Duodenal mucosa (tissue), 2 donors: ENCODE results near the gene ORC4.
"Not testable (repeated sequence)": the region's sequence is repeated elsewhere in the genome, so short reads cannot be mapped to it uniquely, and the experiment has no call there.

ENCODE experiments used
- H3K27ac ChIP-seq: one replicate; pipeline ENCODE4 v1.7.0; 2013; ENCODE audit warnings: low read depth, low read length
- H3K27me3 ChIP-seq, 2 donors: one replicate each; pipeline ENCODE4 v1.7.0; 2013; ENCODE audit warnings: low read length in 2 of 2, control low read depth in 1 of 2; ENCODE audit not compliant: insufficient read depth in 2 of 2, control insufficient read depth in 1 of 2
- H3K36me3 ChIP-seq, 2 donors: one replicate each; pipeline ENCODE4 v1.7.0; 2013; ENCODE audit warnings: low read length in 2 of 2, control low read depth in 1 of 2; ENCODE audit not compliant: insufficient read depth in 2 of 2, control insufficient read depth in 1 of 2
- H3K4me1 ChIP-seq, 2 donors: one replicate each; pipeline ENCODE4 v1.7.0; 2013; ENCODE audit warnings: low read length in 2 of 2, control low read depth in 1 of 2; ENCODE audit not compliant: insufficient read depth in 2 of 2, control insufficient read depth in 1 of 2
- H3K4me3 ChIP-seq, 2 donors: one replicate each; pipeline ENCODE4 v1.7.0; 2013; ENCODE audit warnings: low read length in 2 of 2, low read depth in 1 of 2
- H3K9ac ChIP-seq, 2 donors: one replicate each; pipeline ENCODE4 v1.7.0; 2013; ENCODE audit warnings: low read length in 2 of 2, low read depth in 1 of 2
- H3K9me3 ChIP-seq, 2 donors: one replicate each; pipeline ENCODE4 v1.7.0; 2013; ENCODE audit warnings: low read length in 2 of 2, control low read depth in 1 of 2; ENCODE audit not compliant: control insufficient read depth in 1 of 2

The ORC4 gene

DNA sequence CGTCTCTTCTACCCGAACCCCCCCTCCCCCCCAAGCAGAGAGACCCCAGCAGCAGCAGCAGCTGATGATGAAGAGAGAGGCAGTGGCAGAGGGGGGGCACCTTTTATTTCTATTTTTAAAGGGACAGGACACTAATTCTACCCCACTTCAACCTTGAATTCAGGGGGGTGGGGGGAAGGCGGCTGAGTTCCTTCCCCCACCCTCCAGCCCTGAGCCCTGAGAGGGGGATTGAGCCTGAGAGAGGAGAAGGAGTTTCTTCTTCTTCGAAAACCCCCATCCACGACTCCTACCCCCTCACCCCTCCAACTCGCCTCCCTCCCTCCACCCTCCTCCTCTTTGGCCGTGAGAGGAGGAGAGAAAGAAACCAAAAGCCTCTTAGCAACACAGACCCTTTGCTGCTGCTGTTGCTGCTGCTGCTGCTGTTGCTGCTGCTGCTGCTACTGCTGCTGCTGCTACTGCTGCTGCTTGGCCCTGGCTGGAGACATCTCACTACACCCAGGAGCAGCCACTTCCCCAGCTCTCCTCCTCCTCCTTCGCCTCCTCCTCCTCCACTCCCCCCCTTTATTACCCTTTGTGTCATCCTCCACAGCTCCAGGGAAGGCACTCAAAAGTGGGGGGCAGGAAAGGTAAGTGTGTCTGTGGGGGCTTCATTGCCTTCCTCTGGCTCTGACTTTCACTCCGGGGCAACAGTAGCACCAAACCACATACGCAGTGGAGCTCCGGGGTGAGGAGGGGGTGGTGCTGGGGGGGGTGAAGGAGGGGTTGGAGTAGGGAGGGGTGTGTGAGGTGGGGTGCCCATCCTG, 723 bp upstream of the ORC4 start, which contains the start of gene MBD5:
Gene MBD5, plus strand, starts transcription at position 33 of the 803 bp plus-strand sequence.
- Histone ChIP-seq H3K27ac (peak within 1 kb of the TSS; percentile 88), H3K9ac (peak within 1 kb of the TSS; percentile 92 to 97), H3K36me3 (no peaks in the 10 kb centered on the region), H3K9me3 (no peaks in the 10 kb centered on the region), H3K4me3 (peak within 1 kb of the TSS; percentile 93 to 96), H3K4me1 (peaks cover 11 to 22% of the 10 kb centered on the region in 2 donors), H3K27me3 (no peaks in the 10 kb centered on the region)

- Histone ChIP-seq H3K9ac (no peak overlapping the region), H3K4me3 (no peak overlapping the region), H3K36me3 (peaks cover 0 to 3% of the 10 kb centered on the region in 2 donors), H3K27me3 (no peaks in the 10 kb centered on the region), H3K27ac (no peak overlapping the region), H3K4me1 (peaks cover 1 to 6% of the 10 kb centered on the region in 2 donors), H3K9me3 (no peaks in the 10 kb centered on the region)
Measured at GRCh38 chr2:148014616-148015015, 5.9 kb downstream of the ORC4 start.

DNA sequence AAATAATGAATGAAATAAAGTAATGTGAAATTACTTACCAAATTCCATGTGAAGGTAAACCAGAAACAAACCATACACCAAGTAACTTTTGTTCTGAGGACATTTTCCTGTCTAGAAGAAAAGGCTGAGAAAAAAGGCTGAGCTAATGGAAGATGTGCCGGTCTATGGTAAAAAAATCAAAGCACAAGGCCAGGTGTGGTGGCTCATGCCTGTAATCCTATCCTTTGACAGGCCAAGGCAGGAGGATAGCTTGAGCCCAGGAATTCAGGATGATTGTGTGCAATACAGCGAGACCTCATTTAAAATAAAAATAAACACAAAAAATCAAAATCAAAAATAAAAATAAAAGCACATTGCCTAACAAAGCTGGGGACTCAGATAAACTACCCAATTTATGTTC, 6.7 kb downstream of the ORC4 start:
- H3K9ac ChIP-seq = no peak overlapping the region
- no peak overlapping the region for H3K4me3 ChIP-seq
- peaks cover 0 to 3% of the 10 kb centered on the region in 2 donors for H3K4me1 ChIP-seq
- H3K9me3 ChIP-seq = no peaks in the 10 kb centered on the region
- H3K27ac ChIP-seq = no peak overlapping the region
- no peaks in the 10 kb centered on the region for H3K27me3 ChIP-seq
- peaks cover 0 to 3% of the 10 kb centered on the region in 2 donors for H3K36me3 ChIP-seq

DNA sequence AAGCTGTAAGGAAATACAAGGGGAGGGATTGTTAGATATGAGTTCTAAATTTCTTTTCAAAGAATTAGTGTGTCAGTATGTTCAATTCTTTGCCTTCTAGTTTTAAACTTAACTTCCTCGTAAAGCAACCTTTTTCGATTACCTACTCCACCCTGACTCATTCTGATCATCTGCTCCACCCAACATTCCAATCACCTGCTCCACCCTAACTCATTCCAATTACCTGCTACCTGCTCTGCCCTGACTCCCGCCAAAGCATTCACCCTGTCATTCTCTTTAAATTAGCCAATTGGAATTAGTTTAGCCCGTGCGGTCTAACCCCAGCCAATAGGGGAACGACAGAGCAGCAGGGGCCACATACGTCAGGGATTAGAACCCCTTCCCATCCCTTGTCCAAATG, 12.1 kb downstream of the ORC4 start:
- H3K4me3 ChIP-seq, H3K36me3 ChIP-seq, H3K4me1 ChIP-seq, H3K9ac ChIP-seq, H3K27me3 ChIP-seq, H3K9me3 ChIP-seq, H3K27ac ChIP-seq: not testable (repeated sequence)

DNA sequence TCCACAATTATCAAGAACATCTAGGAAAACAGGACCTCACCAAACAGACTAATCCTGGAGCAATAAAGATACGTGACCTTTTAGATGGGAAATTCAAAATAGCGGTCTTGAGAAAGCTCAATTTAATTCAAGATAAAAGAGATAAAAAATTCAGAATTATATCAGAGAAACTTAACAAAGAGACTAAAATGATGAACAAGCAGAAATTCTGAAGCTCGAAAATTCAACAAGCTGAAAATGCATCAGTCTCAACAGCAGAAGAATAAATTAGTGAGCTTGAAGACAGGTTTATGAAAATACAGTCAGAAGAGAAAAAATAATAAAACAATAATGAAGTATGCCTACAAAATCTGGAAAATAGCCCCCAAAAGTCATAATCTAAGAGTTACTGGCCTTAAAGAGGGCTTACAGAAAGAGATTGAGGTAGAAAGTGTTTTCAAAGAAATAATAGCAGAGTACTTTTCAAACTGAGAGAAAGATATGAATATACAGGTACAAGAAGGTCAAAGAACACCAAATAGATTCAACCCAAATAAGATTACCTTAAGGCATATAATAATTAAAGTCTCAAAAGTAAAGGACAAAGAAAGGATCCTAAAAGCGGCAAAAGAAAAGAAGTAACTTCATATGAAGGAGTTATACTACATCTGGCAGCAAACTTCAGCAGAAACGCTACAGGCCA, 13.2 kb downstream of the ORC4 start:
- H3K27ac ChIP-seq = no peak overlapping the region
- H3K9me3 ChIP-seq = no peaks in the 10 kb centered on the region
- H3K4me3 ChIP-seq = no peak overlapping the region

GRCh38 chr2:148006249-148007007, 14.1 kb downstream of the ORC4 start:
- no peak overlapping the region for H3K4me3 ChIP-seq
- H3K27me3 ChIP-seq = no peaks in the 10 kb centered on the region
- H3K9me3 ChIP-seq = no peaks in the 10 kb centered on the region
- H3K9ac ChIP-seq = no peak overlapping the region
- H3K27ac ChIP-seq = no peak overlapping the region
- no peaks in the 10 kb centered on the region for H3K4me1 ChIP-seq
- H3K36me3 ChIP-seq = no peaks in the 10 kb centered on the region

More for the DNA sequence above, 13.2 kb downstream of the ORC4 start:
- H3K4me1 ChIP-seq = no peaks in the 10 kb centered on the region
- H3K9ac ChIP-seq = no peak overlapping the region
- no peaks in the 10 kb centered on the region for H3K36me3 ChIP-seq
- no peaks in the 10 kb centered on the region for H3K27me3 ChIP-seq

- not testable (repeated sequence) for H3K36me3 ChIP-seq, H3K9me3 ChIP-seq
Measured at GRCh38 chr2:148002420-148002819, 18.1 kb downstream of the ORC4 start.

GRCh38 chr2:148000095-148000494, 20.4 kb downstream of the ORC4 start:
- peaks cover 0 to 9% of the 10 kb centered on the region in 2 donors for H3K36me3 ChIP-seq
- H3K9ac ChIP-seq = no peak overlapping the region
- H3K4me1 ChIP-seq = no peaks in the 10 kb centered on the region
- no peak overlapping the region for H3K27ac ChIP-seq
- no peak overlapping the region for H3K4me3 ChIP-seq
- H3K9me3 ChIP-seq = peaks cover 4 to 5% of the 10 kb centered on the region in 2 donors
- no peaks in the 10 kb centered on the region for H3K27me3 ChIP-seq

More at GRCh38 chr2:148002420-148002819, 18.1 kb downstream of the ORC4 start:
- H3K4me1 ChIP-seq, H3K27me3 ChIP-seq, H3K9ac ChIP-seq, H3K4me3 ChIP-seq, H3K27ac ChIP-seq: not testable (repeated sequence)

GRCh38 chr2:147999126-147999525, 21.4 kb downstream of the ORC4 start:
- peaks cover 0 to 12% of the 10 kb centered on the region in 2 donors for H3K36me3 ChIP-seq
- H3K4me1 ChIP-seq = no peaks in the 10 kb centered on the region
- no peak overlapping the region for H3K4me3 ChIP-seq
- no peak overlapping the region for H3K9ac ChIP-seq
- no peak overlapping the region for H3K27ac ChIP-seq
- H3K27me3 ChIP-seq = no peaks in the 10 kb centered on the region
- peaks cover 5% of the 10 kb centered on the region in 2 donors for H3K9me3 ChIP-seq

DNA sequence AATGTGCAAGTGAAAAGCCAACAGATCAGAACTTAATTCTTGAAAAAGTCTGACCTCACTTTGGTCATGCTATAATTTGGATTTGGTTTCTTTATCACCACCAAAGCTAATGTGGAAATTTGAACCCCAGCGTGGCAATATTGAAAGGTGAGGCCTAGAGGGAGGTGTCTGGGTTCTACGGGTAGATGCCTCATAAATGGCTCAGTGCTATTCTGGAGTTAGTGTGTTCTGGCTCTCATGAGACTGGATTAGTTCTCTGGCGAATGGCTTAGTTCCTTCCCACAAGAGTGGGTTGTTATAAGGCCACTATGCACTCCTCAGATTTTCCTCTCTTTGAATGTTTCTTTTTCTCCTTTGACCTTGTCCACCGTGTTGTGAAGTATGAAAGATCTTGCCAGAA, 22.3 kb downstream of the ORC4 start:
- Histone ChIP-seq H3K9ac (no peak overlapping the region), H3K9me3 (peaks cover 5% of the 10 kb centered on the region in 2 donors)

More for the DNA sequence above, 22.3 kb downstream of the ORC4 start:
- Histone ChIP-seq H3K27me3 (no peaks in the 10 kb centered on the region), H3K27ac (no peak overlapping the region), H3K4me3 (no peak overlapping the region), H3K4me1 (no peaks in the 10 kb centered on the region), H3K36me3 (peaks cover 0 to 12% of the 10 kb centered on the region in 2 donors)
